ENCODE results near the gene INSYN2B.

Gene INSYN2B

DNA sequence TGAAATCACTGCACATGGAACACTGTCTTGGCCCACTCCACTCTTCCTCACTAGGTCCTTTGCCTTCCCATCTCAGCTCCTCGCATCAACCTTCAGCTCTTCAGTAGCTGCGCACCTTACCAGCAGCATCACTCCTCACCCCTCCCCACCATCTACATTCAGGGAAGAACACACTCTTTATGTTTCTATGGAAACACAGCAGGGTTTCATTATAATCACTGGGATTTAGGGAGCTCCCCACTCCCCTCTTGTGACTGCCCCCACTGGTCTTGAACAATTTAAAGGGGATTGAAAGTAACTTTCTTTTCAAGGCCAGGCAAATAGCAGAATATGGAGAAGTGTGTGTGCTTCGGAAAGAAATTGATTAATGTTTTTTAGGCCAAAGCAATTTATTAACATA is 111.2 kb downstream of the INSYN2B start:
- Histone ChIP-seq H3K9me3 (ENCODE audit: control insufficient read depth, low read length) (no peaks in the 10 kb centered on the region), H3K4me3 (ENCODE audit: low read depth, low read length) (no peak overlapping the region), H3K27ac (no peak overlapping the region), H3K79me2 (no peaks in the 10 kb centered on the region), H3K4me1 (no peaks in the 10 kb centered on the region), H3K36me3 (ENCODE audit: control insufficient read depth, insufficient read depth, low read length) (no peaks in the 10 kb centered on the region), H3K9ac (no peak overlapping the region), H3K27me3 (ENCODE audit: control insufficient read depth, insufficient read depth, low read length) (no peaks in the 10 kb centered on the region), H3K4me2 (ENCODE audit: low read length) (no peak overlapping the region), H2AFZ (no peak overlapping the region)
- TF ChIP-seq, protein P1, sequence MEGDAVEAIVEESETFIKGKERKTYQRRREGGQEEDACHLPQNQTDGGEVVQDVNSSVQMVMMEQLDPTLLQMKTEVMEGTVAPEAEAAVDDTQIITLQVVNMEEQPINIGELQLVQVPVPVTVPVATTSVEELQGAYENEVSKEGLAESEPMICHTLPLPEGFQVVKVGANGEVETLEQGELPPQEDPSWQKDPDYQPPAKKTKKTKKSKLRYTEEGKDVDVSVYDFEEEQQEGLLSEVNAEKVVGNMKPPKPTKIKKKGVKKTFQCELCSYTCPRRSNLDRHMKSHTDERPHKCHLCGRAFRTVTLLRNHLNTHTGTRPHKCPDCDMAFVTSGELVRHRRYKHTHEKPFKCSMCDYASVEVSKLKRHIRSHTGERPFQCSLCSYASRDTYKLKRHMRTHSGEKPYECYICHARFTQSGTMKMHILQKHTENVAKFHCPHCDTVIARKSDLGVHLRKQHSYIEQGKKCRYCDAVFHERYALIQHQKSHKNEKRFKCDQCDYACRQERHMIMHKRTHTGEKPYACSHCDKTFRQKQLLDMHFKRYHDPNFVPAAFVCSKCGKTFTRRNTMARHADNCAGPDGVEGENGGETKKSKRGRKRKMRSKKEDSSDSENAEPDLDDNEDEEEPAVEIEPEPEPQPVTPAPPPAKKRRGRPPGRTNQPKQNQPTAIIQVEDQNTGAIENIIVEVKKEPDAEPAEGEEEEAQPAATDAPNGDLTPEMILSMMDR (IDR thresholded peaks at IDR 0.05): no peak

- Histone ChIP-seq H3K4me2 (ENCODE audit: low read length) (no peak overlapping the region), H3K36me3 (ENCODE audit: control insufficient read depth, insufficient read depth, low read length) (no peaks in the 10 kb centered on the region), H3K4me3 (ENCODE audit: low read depth, low read length) (no peak overlapping the region), H3K27ac (no peak overlapping the region), H3K4me1 (no peaks in the 10 kb centered on the region), H3K79me2 (no peaks in the 10 kb centered on the region), H3K27me3 (ENCODE audit: control insufficient read depth, insufficient read depth, low read length) (no peaks in the 10 kb centered on the region), H2AFZ (no peak overlapping the region), H3K9ac (no peak overlapping the region), H3K9me3 (ENCODE audit: control insufficient read depth, low read length) (no peaks in the 10 kb centered on the region)
- TF ChIP-seq, protein P1 (IDR thresholded peaks at IDR 0.05): no peak
Measured at GRCh38 chr5:169867347-169867746, 112.9 kb downstream of the INSYN2B start.

GRCh38 chr5:169864483-169864882 is 115.8 kb downstream of the INSYN2B start:
- Histone ChIP-seq H3K4me1 (no peaks in the 10 kb centered on the region), H2AFZ (no peak overlapping the region), H3K9me3 (ENCODE audit: control insufficient read depth, low read length) (no peaks in the 10 kb centered on the region), H3K27ac (no peak overlapping the region), H3K4me3 (ENCODE audit: low read depth, low read length) (no peak overlapping the region), H3K79me2 (no peaks in the 10 kb centered on the region), H3K4me2 (ENCODE audit: low read length) (no peak overlapping the region), H3K9ac (no peak overlapping the region), H3K36me3 (ENCODE audit: control insufficient read depth, insufficient read depth, low read length) (no peaks in the 10 kb centered on the region), H3K27me3 (ENCODE audit: control insufficient read depth, insufficient read depth, low read length) (no peaks in the 10 kb centered on the region)
- TF ChIP-seq, protein P1 (IDR thresholded peaks at IDR 0.05): no peak

- H3K9ac ChIP-seq: no peak overlapping the region
- H3K27me3 ChIP-seq (ENCODE audit: control insufficient read depth, insufficient read depth, low read length): no peaks in the 10 kb centered on the region
- no peaks in the 10 kb centered on the region for H3K36me3 ChIP-seq (ENCODE audit: control insufficient read depth, insufficient read depth, low read length)
- H3K4me3 ChIP-seq (ENCODE audit: low read depth, low read length): no peak overlapping the region
- no peak overlapping the region for H2AFZ ChIP-seq
- no peak overlapping the region for H3K4me2 ChIP-seq (ENCODE audit: low read length)
- H3K79me2 ChIP-seq: no peaks in the 10 kb centered on the region
- TF ChIP-seq, protein P1 (IDR thresholded peaks at IDR 0.05): no peak
- H3K9me3 ChIP-seq (ENCODE audit: control insufficient read depth, low read length): no peaks in the 10 kb centered on the region
- no peaks in the 10 kb centered on the region for H3K4me1 ChIP-seq
- no peak overlapping the region for H3K27ac ChIP-seq
Measured at GRCh38 chr5:169862391-169862811, 117.9 kb downstream of the INSYN2B start.

DNA sequence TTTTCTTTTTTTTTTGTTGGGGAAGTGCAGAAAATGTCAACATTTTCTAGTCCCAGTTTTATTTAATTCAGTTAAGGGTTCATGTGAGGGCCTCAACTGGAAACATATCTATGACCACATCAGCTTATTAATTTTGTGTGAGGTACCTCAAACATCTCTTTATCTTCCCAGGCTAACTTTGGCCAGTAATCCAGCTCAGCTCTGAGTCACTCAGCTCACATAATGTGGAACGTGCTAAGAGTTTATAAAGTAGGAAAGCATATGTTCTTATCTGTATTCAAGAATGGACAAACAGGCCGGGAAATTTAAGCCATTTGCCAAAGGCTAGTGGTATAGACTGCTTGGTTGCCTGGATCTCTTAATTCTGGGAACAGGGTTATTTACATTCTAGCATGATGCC is 118.4 kb downstream of the INSYN2B start:
- no peak overlapping the region for H3K4me3 ChIP-seq (ENCODE audit: low read depth, low read length)
- no peaks in the 10 kb centered on the region for H3K4me1 ChIP-seq
- H3K4me2 ChIP-seq (ENCODE audit: low read length): no peak overlapping the region
- no peak overlapping the region for H3K27ac ChIP-seq
- no peak overlapping the region for H3K9ac ChIP-seq
- no peaks in the 10 kb centered on the region for H3K36me3 ChIP-seq (ENCODE audit: control insufficient read depth, insufficient read depth, low read length)
- no peaks in the 10 kb centered on the region for H3K9me3 ChIP-seq (ENCODE audit: control insufficient read depth, low read length)
- no peaks in the 10 kb centered on the region for H3K27me3 ChIP-seq (ENCODE audit: control insufficient read depth, insufficient read depth, low read length)
- no peak overlapping the region for H2AFZ ChIP-seq
- TF ChIP-seq, protein P1 (IDR thresholded peaks at IDR 0.05): no peak
- H3K79me2 ChIP-seq: no peaks in the 10 kb centered on the region
